ENCODE data around the gene MTMR6.
A peak's percentile ranks its signal among the peaks of the same experiment; 100 is the strongest.

Gene MTMR6

DNA sequence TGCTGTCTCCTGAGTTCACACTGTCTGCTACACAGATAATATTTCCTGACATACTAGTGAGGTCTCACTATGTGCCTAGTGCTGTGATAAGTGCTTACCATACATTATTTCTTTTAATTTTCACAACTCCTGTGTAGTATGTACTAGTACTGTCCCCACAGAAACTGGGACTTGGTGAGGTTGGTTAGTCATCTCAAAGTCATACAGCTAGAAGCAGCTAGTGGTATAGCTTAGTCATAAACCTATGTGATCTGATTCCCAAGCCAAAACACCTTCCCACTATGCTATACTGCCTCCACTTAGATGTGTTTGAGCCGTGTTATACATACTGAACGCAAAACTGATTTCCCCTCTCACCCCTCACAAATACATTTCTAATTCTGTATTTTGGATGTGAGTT lies 10.5 kb downstream of the MTMR6 start:
- no peak for DNase-seq

DNA sequence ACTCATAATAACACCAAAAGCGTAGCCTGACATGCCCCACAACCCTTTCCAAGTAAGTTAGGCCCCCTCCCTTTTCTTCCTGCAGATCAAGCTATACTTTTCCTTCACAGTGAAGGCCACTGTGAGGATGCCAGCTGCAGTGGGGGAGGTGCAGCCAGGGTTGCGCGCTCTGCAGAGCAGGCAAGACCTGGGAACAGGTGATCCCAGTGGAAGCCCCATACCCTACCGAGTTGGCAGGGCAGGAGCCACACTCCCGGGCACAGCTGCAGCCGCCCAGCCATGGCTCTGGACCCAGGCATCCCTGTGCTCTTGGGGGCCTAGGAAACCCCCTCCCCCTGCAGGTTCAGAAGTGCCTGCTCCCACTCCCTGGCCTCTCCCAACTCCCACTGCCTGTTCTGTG lies 18.7 kb downstream of the MTMR6 start:
- no peak for DNase-seq

DNA sequence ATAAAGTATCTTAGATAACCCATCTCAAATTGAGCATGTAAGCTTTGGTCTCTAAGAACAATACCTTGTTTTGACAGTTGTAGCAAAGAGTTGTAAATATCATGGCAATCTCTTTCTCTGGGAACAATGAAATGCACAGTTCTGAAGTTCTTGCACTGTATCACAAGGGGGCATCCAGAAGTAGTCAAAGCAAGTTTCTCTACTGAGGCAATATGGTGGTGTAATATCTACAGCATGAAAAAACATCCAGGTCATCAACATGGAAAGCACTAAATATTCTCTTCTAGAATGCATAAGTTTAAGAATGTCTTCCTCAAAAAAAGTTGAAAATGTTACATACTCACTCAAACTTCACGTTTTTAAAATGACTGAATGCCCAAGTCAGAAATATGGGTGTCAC lies 19.6 kb downstream of the MTMR6 start:
- DNase-seq: no peak

DNA sequence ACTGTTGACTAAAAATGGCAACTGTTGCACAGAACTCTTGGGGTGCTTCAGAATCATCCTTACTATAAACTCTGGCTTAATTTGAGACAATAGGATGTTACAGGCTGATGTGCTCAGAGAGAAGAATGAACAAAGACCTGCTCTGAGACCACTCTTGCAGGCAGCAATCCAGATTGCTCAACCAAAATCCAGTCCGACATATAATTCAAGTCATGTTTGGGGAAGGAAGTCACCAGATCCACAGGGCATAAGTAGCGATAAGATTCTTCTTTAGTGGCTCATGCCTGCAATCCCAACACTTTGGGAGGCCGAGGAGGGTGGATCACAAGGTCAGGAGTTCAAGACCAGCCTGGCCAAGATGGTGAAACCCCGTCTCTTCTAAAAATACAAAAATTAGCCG lies 20.6 kb downstream of the MTMR6 start:
- DNase-seq: no peak

DNA sequence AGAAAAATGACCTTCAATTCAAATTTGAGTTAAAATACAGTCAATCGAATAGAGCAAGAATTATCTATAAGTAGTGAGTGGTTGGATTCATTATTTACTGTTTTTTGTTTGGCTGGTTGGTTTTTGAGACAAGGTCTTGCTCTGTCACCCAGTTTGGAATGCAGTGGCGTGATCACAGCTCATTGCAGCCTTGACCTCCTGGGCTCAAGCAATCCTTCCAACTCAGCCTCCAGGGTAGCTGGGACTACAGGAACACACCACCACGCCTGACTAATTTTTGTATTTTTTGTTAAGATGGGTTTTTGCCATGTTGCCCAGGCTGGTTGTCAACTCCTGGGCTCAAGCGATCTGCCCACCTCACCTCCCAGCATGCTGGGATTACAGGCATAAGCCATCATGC lies 25.0 kb downstream of the MTMR6 start:
- no peak for DNase-seq

DNA sequence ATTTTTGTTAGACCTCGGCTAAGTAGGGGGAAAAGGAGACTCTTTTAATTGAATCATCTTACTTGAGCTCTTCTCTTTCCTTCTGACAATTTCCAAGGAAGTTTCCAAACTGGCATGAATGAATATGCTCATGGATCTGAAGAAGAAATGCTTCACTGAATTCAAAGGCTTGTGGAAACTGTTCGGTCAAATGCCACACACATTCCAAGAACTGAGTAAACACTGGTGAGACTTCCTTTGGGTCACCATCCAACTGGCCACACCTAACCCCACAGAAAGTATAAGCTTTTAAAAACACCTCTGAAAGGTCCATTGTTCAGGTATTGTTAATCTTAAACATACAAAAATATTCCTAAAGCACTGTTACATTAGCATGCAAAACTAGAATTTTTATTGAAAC lies 33.6 kb downstream of the MTMR6 start:
- no peak for DNase-seq

DNA sequence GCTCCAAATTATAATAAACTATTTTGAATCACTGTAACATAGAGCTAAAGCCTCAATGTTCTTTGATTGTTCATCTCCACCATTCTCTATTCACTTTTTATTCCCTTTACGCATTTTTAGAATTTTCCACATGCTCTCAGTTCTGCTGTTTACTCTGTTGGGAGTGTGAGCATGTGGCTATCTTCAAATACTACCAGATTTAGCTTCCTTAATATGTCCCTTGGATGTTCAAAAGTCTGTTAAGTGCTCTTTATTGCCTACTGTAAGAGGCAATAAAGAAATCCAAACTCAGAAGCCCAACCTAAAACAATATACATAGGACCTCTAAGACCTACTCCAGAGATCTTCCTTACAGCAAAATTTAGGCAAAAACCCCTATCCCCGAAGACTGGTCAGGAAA lies 34.5 kb downstream of the MTMR6 start:
- DNase-seq: no peak

DNA sequence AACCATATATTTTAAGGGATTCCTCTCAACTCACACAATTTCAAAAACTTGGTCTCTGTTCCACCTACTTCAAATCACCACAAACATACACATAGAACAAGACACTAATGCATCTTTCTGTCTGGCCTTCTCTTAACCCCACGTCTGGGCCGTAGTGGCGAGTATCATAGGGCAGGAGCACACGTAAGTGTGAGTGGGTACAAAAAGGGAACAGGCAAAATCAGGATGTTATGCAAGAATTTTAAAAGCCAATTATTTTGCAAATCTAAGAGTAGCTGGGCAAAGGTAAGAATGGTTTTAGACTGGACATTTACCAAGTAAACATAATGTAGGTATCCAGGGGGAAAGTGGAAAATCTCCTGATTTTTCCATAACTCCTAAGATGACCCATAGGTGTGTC lies 35.1 kb downstream of the MTMR6 start:
- DNase-seq: no peak

DNA sequence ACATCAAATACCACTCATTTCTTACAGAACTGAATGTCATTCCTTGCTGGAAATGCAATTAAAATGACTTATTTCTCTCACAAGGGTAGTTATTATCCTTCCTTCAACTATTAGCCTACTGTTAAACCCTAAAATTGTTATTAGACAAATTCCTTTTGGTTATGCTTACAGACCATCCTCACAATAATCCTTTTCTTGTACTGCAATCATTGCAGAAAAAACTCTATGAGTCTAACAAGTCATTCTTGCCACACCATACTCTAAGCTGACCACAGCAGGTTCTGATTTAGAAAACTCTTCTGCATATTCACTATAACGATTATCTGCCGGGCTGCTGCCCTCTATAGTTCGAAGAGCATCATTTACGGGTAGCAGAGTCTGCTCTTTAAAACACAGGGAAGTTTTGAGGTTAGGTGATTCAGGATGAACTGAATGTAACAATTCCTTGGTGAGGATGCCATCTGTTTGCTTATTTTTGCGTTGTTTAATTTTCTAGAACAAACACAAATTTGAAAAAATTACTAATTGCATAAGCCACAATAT lies 38.2 kb downstream of the MTMR6 start:
- peak; percentile 31 for DNase-seq

DNA sequence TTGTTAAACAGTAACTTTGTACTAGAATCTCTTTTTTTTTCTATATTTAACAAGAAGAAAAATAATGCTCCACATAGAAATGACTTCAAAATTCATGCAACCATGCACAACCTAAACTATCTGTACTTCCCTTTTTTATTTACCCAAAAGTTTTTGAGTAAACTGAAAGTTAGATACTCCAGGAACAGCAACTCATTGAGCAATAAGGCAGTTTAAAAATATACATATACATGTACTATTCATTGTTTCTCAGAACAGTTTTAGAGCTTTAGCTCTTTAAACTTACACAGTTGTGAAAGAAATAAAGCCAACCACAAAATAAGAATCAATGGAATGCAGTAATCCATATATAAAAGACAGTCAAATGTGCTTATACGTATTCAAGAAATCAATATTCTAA lies 39.2 kb downstream of the MTMR6 start:
- no peak for DNase-seq

DNA sequence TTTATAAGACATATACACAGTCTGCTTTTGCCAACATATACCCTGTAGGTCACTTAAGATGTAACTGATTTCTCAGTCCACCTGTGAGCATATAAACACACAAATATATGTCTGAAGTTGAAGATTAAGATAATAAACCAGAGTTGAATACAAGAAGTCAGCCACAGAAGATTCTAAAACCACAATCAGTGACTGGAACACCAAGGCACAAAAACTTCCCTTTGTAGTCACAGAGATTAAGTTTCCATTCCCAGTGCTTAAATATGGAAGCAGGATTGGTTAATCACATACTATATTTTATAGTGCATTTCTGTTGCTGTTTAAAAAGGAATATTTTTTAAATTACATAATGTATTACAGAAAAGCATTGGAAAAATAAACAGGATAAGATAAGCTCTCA lies 39.9 kb downstream of the MTMR6 start:
- no peak for DNase-seq

DNA sequence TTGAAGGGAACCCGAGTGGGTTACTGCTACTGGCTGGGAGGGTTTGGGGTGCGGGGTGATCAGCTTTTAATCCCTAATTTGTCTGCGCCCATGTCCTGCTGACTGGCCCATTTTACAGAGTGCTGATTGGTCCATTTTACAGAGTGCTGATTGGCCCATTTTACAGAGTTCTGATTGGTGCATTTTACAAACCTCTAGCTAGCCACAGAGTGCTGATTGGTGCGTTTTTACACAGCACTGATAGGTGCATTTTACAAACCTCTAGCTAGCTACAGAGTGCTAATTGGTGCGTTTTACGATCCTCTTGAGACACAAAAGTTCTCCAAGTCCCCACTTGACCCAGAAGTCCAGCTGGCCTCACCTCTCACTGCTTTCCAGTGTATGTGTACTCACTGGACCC lies 43.2 kb downstream of the MTMR6 start:
- DNase-seq: no peak

DNA sequence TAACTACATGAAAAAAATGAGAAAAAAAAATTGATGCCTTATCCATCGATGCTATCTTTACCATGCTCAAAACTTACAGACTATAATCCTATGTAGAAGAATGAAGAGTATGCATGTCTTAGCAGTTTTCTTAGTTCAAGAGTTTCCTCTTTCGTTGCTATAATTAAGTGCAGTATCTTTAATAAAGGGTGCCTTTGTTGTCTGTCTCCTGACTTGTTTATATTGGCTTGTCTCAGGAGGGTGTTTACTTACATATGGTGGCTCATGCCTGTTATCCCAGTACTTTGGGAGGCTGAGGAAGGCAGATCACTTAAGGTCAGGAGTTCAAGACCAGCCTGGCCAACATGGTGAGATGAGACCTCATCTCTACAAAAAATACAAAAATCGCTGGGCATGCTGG lies 44.3 kb downstream of the MTMR6 start:
- DNase-seq: no peak

DNA sequence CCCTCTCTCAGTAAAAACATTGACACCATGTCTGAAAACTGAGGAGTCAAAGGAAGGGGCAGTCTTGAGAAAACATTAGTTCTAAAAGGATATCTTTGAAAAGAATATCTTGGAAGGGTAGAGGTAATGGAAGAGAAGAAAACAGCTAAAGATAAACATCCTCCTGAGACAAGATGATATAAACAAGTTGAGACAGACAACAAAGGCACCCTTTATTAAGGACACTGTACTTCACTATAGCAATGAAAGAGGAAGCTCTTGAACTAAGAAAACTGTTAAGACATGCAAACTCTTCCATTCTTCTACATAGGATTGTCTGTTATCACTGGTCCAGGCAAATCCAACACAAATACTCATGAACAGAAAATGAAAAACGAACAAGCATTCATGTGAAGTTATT lies 46.3 kb downstream of the MTMR6 start:
- no peak for DNase-seq

DNA sequence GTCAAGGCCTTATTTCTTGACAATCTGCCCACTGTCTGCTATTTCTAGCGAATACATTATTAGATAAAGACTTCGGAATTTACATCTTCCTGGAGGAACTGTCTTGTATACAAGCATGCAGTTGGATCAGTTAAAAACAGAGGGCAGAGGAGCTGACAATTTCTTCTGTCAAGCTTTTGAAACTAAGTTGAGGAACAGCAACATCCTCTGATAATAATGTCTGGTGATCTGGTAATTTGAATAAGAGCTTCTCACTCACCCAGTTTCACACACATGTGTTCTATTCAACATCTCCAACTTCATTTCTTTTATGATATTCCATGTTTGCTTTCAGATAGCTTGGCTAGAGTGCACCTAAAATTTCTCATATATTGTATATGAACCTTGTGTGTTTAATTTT lies 50.2 kb downstream of the MTMR6 start:
- DNase-seq: no peak

DNA sequence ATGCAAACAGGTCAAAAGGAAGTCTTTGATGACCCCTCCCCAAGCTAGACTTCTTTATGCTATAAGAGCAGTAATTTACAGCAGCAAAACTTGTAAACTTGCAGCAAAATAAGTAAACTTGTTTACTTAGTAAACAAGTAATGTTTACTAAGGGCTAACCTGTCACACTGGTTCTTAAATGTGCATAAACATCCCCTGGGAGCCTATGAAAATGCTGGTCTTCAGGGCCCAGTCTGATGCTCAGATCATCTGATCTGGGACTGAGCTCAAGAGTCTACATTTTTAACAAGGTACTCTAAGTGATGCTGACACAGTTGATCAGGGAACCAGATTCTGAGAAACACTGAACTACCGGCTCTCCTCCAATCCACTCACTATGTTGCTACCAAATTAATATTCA lies 53.4 kb downstream of the MTMR6 start:
- no peak for DNase-seq

DNA sequence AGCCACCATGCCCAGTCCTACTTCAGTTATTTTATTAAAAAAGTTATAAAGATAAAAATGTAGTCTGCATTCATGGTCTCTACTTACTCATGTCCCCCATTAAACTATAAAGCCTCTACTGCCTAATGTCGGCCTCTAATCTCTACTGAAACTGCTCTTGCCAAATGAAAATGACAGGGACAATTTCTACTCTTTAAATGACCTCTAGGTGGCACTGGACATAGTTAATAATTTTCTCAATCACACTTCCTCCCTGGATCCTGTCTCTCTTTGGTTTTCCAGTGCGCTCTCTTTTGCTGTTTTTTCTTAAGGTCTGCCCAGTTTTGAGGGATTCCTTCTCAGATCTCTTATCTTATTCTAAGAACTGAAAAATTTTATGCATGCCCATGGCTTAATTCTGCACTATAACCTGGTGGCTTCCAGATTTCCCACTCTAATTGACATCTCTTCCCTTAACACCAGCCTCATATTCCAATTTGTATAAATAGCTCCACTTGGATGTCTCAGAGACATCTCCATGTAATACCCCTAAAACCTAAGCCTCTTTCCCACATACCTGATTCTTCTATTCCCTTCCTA lies 54.3 kb downstream of the MTMR6 start:
- DNase-seq: peak; percentile 39

DNA sequence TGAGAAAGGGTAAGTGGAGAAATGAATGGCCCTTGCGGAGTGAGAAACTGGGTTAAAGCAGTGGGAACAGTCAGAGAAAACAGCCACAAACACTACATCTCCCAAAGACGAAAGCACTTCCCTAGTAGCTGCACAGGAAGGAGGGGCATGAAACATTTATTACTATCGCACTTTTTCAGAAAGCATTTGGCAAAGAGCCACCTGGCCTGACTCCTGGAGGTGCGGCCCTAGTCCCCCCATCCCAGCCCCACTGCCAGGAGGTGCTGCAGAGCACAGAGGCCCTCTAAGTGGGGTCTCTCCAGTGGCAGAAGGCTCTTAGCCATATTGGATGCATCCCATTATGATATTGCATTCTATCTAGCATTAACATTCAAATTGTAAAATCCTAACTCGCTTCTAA lies 55.8 kb downstream of the MTMR6 start:
- DNase-seq: no peak

DNA sequence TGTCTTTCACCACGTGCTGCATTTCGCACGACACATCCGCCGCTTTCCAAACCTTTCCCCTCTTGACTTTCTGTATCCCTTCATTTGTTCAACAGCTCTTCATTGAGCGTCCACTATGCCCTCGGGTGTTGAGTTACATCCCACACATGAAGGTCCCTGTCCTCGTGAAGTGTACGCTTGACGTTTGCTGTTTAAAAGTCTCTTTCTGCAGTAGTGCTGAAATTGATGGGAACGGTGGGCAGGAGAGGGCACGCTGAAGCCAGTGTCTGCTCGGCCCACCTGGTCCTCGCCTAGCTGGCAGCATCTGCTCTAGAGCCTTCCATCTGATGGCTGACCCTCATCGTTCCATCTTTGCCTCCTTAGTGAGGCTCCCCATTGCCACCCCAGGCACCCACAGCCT lies 59.6 kb downstream of the MTMR6 start:
- no peak for DNase-seq

DNA sequence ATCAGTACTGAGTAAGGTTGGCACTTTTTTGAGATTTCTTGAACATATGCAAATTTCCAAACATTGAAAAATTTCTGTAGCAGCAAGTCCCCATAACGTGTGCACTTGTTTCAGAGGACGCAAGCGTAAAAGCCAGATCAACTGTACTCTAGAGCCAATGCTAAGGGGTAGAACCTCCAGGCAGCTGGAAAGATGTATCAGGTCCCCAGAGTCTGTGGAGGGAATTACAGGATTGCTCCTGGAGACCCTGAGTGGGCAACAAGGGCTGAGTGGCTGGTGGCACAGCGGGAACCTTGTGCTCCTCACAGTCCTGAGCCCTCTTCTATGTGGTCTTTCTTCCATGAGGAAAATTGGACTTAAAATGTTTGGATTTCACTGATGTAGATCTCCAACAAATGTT lies 61.3 kb downstream of the MTMR6 start:
- no peak for DNase-seq

DNA sequence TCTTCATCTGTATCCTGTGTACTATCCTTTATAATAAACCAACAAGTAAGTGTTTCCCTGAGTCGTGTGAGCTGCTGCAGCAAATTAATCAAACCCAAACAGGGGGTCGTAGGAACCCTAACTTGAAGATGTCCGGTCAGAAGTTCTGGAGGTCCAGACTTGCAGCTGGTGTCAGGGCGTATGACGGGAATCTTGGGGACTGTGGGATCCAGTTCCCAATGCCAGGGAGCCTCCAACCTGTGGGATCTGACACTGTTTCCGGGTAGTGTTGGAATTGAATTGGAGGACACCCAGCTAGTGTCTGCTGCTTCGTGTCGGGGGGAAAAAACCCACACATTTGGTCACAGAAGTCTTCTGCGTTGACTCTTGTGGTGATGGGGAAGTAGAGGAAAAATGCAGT lies 63.1 kb downstream of the MTMR6 start:
- no peak for DNase-seq

DNA sequence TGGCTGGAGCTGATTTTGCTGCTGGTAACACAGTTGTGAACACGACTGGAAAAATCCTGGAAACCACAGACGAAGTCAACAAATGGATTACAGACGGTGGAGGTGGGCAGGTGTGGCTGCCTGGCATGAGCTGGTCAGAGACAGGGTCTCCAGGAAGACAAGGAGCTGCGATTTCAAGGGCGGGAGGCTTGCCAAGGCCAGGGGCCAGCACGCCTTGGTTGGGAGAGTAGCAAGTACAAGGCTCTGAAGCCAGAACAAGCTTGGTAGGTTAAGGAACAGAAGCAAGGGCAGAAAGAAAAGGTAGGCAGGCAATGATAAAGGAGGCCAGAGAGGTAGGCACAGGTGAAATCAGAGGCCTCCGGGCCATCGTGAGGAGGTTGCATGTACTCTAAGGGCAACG lies 64.5 kb downstream of the MTMR6 start:
- no peak for DNase-seq

DNA sequence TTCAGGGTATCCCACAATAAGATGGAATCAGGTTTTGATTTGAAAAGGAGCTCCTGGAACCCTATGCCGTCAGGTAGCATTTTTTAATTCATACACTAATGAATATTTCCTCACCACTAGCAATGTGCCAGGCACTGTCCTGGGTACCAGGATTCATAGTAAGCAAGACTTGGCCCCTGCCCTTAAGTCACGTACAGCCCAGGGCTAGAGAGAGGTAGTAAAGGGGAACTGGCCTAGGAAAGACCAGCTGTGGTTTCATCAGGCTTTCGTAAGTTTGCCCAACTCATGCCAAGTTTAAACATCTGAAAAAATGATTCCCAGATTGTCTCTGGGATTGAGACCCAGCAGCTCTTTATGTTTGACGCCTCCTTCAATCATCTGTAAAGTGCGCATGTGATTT lies 69.3 kb downstream of the MTMR6 start:
- no peak for DNase-seq

DNA sequence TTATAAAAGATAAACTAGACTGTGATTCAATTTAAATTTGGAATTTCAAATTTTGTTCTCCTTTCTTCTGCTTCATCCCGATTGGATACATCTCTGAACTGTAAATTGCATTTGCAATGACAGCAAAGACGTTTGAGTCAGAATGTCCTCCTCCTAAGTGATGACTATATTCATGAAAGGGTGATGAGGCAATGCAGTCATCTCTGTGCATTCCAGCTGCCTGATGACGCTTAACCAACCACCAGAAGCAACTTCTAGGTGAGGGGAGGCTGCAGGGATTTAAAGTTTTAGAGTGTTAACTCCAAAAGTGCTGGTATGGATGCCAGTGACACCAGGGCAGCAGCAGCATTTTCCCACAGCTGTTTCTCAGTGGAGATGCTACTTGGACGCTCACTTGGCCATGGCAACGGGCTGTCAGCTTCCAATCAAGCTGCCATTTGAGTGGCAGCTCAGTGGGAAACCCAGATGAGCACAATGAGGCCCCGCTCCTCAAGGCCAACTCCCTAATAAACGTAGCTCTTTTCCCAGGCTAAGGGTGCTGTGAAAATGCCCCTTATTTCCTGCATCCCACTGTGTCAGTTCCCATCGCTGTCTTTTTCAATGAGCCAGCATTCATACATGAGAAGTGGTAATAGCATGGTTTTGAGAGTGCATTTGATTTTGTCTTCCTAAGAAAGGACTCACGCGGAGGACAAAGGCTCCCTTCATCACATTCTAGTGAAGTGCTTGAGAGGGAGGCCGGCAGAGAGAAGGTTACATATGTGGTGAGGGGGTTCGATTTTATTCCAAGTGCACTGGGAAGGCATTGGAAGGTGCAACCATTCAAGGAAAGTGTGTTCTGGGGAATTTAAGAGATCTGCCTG lies 70.0 kb downstream of the MTMR6 start:
- DNase-seq: no peak

DNA sequence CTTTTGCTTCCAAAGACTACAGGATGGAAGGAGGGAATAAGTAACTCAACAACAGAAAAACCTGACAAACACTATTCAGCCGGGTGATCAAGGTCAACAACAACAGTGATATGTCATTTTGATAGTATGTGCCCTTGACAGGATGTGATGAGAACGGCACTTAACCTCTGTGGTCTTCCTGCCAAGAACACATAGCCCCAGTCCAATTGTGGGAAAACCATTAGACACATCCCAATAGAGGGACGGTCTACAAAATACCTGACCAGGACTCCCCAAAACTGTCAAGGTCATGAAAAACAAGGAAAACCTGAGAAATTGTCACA lies 72.1 kb downstream of the MTMR6 start:
- DNase-seq: no peak
